GM23248 (cell line): ENCODE data around the gene CD46.

Experiments used
- EZH2 ChIP-seq: fragments of 200-600 bp; sonication (generic); IDR thresholded peaks from 2 replicates; pipeline ENCODE4 v1.6.1; 2018; ENCODE audit warnings: antibody characterized with exemption, mild to moderate bottlenecking; ENCODE audit not compliant: insufficient read depth, poor library complexity, severe bottlenecking
- EZH2phosphoT487 ChIP-seq: fragments of 200-600 bp; sonication (generic); IDR thresholded peaks from 2 replicates; pipeline ENCODE4 v1.6.1; 2018; ENCODE audit warnings: antibody characterized with exemption, moderate library complexity, mild to moderate bottlenecking, low read depth; ENCODE audit not compliant: insufficient read depth

- TF ChIP-seq EZH2phosphoT487 (no peak), EZH2 (no peak)
Observed at GRCh38 chr1:207807326-207807689, 55.5 kb downstream of the CD46 start.
